Retinal pigment epithelial cell (primary cell): Measurements from ENCODE around the gene DGAT2.

Experiments used
- DNase-seq: peaks from one replicate; pipeline ENCODE4 v3.0.0-alpha.2; 2010; ENCODE audit warnings: low read depth
- H3K4me3 ChIP-seq: 2 replicates; pipeline ENCODE4 v1.5.1; 2011; ENCODE audit warnings: mild to moderate bottlenecking, low read length, control low read depth, moderate library complexity
- TF ChIP-seq, protein P1 (sequence below): conservative IDR thresholded peaks from 2 replicates; pipeline ENCODE4 v1.5.1; 2011; ENCODE audit warnings: low read depth, low read length, control low read depth, inconsistent platforms

Gene DGAT2, protein sequence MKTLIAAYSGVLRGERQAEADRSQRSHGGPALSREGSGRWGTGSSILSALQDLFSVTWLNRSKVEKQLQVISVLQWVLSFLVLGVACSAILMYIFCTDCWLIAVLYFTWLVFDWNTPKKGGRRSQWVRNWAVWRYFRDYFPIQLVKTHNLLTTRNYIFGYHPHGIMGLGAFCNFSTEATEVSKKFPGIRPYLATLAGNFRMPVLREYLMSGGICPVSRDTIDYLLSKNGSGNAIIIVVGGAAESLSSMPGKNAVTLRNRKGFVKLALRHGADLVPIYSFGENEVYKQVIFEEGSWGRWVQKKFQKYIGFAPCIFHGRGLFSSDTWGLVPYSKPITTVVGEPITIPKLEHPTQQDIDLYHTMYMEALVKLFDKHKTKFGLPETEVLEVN

DNA sequence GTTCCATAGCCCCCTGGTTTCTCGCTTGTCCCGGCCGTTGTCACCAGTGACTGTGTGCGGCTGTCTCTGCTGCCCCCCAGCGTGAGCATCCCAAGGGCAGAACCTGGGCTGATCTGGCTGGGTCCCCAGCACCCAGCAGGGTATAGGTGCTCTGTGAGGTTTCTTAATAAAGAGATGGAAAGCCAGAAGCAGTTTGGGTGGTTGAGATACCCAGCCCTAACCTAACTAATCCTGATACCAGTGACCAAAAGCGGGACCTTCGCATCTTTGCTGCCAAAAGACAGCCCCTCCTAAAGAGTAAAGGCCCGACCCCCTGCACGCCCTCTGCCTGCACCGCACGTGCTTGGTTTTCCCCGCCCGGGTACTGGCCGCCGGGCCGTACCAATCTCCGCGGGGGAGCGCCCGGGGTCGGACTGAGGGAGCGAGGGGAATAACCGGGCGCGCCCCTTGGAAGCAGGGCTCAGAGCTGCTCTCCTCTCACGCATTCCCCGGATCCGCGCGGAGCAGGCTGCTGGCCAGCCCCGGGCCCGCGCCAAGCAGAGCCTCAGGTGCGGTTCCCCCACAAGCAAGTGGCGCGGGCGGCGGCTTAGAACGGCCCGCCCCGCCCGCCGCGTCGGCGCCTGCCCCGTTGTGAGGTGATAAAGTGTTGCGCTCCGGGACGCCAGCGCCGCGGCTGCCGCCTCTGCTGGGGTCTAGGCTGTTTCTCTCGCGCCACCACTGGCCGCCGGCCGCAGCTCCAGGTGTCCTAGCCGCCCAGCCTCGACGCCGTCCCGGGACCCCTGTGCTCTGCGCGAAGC lies at the start of gene DGAT2:
Gene DGAT2, plus strand, starts transcription at position 667 of the 797 bp plus-strand sequence. CDS start 214 bp downstream, outside the sequence.
- peak; percentile 15 for DNase-seq
- TF ChIP-seq, protein P1, sequence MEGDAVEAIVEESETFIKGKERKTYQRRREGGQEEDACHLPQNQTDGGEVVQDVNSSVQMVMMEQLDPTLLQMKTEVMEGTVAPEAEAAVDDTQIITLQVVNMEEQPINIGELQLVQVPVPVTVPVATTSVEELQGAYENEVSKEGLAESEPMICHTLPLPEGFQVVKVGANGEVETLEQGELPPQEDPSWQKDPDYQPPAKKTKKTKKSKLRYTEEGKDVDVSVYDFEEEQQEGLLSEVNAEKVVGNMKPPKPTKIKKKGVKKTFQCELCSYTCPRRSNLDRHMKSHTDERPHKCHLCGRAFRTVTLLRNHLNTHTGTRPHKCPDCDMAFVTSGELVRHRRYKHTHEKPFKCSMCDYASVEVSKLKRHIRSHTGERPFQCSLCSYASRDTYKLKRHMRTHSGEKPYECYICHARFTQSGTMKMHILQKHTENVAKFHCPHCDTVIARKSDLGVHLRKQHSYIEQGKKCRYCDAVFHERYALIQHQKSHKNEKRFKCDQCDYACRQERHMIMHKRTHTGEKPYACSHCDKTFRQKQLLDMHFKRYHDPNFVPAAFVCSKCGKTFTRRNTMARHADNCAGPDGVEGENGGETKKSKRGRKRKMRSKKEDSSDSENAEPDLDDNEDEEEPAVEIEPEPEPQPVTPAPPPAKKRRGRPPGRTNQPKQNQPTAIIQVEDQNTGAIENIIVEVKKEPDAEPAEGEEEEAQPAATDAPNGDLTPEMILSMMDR, result peak; percentile 24
- peak within 1 kb of the TSS; percentile 47 for H3K4me3 ChIP-seq

DNA sequence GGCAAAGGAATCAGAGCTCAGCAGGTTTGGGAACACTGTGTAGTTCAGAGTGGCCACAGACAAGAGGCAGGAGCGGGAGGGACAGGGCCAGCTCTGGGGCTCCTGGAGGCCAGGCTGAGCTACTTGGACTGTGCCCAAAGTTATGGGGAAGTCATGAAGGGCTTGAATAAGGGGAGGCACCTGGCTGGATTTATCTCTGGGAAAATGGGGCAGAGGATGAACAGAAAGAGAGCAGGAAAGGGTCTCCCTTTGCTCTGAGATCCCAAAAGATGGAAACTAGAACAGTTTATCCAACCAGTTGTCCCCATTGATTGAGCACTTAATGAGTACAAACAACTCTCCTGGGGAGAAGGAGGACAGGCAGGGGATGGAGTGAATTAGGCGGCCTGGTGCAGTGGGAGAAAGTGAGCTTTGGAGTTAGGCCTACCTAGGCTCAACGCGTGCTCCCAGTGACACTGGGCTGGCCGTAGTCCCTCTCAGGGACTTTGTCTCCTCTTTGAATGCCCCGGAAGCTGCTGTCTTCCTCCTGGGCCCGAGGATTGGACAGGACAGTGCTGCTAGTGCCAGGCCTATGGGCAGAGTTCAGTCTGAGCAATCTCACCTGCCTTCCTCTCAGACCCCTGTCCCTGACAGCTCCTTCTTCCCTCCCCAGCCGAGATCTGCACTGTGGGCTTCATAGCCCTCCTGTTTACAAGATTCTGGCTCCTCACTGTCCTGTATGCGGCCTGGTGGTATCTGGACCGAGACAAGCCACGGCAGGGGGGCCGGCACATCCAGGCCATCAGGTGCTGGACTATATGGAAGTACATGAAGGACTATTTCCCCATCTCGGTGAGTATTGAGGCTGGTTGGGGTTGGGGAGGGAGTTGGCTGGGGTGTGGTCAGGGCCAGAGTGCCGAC lies 49.0 kb upstream of the DGAT2 start:
- H3K4me3 ChIP-seq, result no peak overlapping the region
- DNase-seq, result no peak
- TF ChIP-seq, protein P1, result no peak

DNA sequence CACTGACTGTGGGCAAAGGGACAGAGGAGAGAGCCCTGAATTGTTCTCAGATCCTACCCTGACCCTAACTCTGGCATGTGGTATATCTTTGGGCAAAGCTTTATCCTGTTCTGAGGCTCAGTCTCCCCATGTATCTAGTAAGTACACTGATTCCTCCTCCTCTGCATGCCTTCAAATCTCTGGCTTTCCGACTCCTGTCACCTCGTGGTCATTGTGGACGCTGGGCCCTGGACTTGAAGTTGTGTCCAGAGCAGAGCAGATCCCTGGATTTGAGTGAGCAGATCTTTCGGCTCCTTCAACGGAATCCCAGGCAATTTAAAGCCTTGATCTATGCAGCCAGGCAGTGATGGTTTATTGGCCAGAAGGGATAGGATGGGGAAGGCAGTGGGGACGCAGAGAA lies 47.9 kb upstream of the DGAT2 start:
- TF ChIP-seq, protein P1, result no peak
- no peak for DNase-seq
- no peak overlapping the region for H3K4me3 ChIP-seq

DNA sequence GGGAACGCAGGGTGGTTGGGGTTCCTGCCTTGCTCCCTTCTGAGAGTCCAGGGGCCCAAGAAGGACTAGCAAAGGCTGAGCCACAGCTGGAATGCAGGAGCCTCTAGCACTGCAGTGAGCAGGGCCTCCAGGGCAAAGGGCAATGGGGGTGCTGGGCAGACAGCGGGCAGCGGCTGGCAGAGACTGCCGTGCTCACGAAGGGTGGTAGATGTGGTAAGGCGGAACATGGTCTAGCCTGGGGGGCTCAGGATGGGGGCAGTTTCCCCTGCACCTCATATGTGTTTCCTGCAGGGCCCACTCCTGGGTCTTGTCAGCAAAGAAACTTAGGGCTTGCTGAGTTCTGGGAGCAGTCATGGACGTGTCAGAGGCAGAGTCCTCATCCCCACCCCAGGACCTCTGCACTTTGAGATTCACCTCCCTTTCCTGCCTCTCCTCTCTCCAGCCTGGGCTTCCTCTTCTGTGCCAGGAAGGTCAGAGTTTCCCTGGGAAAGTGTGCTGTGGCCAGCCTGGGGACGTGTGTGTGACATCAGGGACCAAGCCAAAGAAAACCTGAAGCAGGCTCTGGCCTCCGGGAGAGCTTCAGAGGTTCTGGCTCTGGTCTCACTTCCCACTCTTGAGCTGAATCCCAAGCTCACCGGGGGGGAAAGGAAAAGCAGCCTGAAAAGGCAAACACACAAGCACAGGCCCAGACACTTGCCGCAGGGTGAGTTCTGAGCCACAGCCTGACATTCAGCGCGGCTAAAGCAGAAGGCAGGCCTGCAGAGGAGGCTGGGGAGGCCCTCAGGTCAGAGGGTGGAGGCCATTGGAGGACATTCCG lies 46.5 kb upstream of the DGAT2 start:
- H3K4me3 ChIP-seq, result no peak overlapping the region
- DNase-seq, result no peak
- TF ChIP-seq, protein P1, result no peak

DNA sequence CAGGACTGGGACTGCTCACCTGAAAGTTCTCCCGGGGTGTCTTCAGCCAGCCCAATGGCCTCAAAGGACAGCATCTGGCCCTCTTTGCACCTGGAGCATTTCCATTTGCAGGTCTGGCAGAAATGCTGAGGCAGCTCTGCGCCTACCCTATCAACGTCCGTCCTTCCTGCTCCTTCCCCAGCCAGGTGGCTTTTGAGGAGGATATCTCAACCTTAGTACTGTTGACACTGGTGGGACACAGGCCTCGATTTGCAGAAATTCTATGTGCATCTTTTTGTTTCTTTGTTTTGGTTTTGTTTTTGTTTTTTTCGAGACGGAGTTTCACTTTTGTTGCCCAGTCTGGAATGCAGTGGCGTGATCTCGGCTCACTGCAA lies 45.9 kb upstream of the DGAT2 start:
- DNase-seq, result no peak
- H3K4me3 ChIP-seq, result no peak overlapping the region
- TF ChIP-seq, protein P1, result no peak
